ENCODE results near the gene FBXO11.

- TF ChIP-seq, protein P1, sequence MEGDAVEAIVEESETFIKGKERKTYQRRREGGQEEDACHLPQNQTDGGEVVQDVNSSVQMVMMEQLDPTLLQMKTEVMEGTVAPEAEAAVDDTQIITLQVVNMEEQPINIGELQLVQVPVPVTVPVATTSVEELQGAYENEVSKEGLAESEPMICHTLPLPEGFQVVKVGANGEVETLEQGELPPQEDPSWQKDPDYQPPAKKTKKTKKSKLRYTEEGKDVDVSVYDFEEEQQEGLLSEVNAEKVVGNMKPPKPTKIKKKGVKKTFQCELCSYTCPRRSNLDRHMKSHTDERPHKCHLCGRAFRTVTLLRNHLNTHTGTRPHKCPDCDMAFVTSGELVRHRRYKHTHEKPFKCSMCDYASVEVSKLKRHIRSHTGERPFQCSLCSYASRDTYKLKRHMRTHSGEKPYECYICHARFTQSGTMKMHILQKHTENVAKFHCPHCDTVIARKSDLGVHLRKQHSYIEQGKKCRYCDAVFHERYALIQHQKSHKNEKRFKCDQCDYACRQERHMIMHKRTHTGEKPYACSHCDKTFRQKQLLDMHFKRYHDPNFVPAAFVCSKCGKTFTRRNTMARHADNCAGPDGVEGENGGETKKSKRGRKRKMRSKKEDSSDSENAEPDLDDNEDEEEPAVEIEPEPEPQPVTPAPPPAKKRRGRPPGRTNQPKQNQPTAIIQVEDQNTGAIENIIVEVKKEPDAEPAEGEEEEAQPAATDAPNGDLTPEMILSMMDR (IDR thresholded peaks at IDR 0.05): no peak
- TF ChIP-seq, protein P2, sequence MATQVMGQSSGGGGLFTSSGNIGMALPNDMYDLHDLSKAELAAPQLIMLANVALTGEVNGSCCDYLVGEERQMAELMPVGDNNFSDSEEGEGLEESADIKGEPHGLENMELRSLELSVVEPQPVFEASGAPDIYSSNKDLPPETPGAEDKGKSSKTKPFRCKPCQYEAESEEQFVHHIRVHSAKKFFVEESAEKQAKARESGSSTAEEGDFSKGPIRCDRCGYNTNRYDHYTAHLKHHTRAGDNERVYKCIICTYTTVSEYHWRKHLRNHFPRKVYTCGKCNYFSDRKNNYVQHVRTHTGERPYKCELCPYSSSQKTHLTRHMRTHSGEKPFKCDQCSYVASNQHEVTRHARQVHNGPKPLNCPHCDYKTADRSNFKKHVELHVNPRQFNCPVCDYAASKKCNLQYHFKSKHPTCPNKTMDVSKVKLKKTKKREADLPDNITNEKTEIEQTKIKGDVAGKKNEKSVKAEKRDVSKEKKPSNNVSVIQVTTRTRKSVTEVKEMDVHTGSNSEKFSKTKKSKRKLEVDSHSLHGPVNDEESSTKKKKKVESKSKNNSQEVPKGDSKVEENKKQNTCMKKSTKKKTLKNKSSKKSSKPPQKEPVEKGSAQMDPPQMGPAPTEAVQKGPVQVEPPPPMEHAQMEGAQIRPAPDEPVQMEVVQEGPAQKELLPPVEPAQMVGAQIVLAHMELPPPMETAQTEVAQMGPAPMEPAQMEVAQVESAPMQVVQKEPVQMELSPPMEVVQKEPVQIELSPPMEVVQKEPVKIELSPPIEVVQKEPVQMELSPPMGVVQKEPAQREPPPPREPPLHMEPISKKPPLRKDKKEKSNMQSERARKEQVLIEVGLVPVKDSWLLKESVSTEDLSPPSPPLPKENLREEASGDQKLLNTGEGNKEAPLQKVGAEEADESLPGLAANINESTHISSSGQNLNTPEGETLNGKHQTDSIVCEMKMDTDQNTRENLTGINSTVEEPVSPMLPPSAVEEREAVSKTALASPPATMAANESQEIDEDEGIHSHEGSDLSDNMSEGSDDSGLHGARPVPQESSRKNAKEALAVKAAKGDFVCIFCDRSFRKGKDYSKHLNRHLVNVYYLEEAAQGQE (IDR thresholded peaks at IDR 0.05; ENCODE audit: insufficient read depth in 1 of 2, low read depth in 2 of 2, low read length in 1 of 2): no peak
- no peak for TF ChIP-seq SIN3A (IDR thresholded peaks at IDR 0.05; ENCODE audit: borderline replicate concordance, insufficient read depth, low read depth, low read length)
Observed at GRCh38 chr2:47893771-47894170, 12.5 kb downstream of the FBXO11 start.
